PC-9 (cell line): ENCODE measurements around the gene NSL1. TPM values are rescaled to one million over a fixed set of nuclear protein-coding genes. Genes with fewer than 3 reads are reported as not detected.
A peak's percentile ranks its signal among the peaks of the same experiment; 100 is the strongest.

ENCODE experiments used
- BruUV-seq: library from RNA; stranded (reverse); fragments of 400-500 nt; replicated peaks from 2 replicates; lab custom pipeline; 2021; lab: Mats Ljungman, UMichigan
- CTCF ChIA-PET: fragments of 300-600 bp; sonication (Branson Sonifier 250); formaldehyde crosslinking; loops from one replicate; lab custom pipeline; 2022; ENCODE audit warnings: antibody characterized with exemption; lab: Charles Lee
- POLR2A ChIA-PET: fragments of 300-600 bp; sonication (Branson Sonifier 250); formaldehyde crosslinking; loops from one replicate; lab custom pipeline; 2022; ENCODE audit warnings: antibody characterized with exemption; ENCODE audit not compliant: unreplicated experiment; lab: Charles Lee
- DNase-seq, 2 experiments: peaks; one replicate each; pipeline versions ENCODE4 v3.0.0 to v3.0.0-alpha.2; 2015 to 2022; ENCODE audit warnings: mixed read lengths in 1 of 2
- H2AFZ ChIP-seq: fragments of 200-600 bp; sonication (generic); 2 replicates; pipeline ENCODE4 v1.8.1; 2017; ENCODE audit warnings: antibody characterized with exemption
- H3F3A ChIP-seq: fragments of 200-600 bp; sonication (generic); 2 replicates; pipeline ENCODE4 v1.8.1; 2017; ENCODE audit warnings: antibody characterized with exemption, mild to moderate bottlenecking, low read depth; ENCODE audit not compliant: insufficient read depth
- H3K27ac ChIP-seq: fragments of 200-600 bp; sonication (generic); 2 replicates; pipeline ENCODE4 v1.6.1; 2016; ENCODE audit warnings: mixed run types
- H3K27me3 ChIP-seq: fragments of 200-600 bp; sonication (generic); 2 replicates; pipeline ENCODE4 v1.6.1; 2016; ENCODE audit warnings: low read depth, mixed run types; ENCODE audit not compliant: insufficient read depth
- H3K36me3 ChIP-seq: fragments of 200-600 bp; sonication (generic); 2 replicates; pipeline ENCODE4 v1.6.1; 2016; ENCODE audit warnings: low read depth, mixed run types
- H3K4me1 ChIP-seq: fragments of 200-600 bp; sonication (generic); replicated peaks from 2 replicates; pipeline ENCODE4 v1.6.1; 2016; ENCODE audit warnings: mixed run types; ENCODE audit not compliant: insufficient read depth
- H3K4me2 ChIP-seq: fragments of 200-600 bp; sonication (generic); 2 replicates; pipeline ENCODE4 v1.6.1; 2017; ENCODE audit warnings: mixed run types
- H3K4me3 ChIP-seq: fragments of 200-600 bp; sonication (generic); 2 replicates; pipeline ENCODE4 v1.6.1; 2016; ENCODE audit warnings: mixed run types
- H3K79me2 ChIP-seq: fragments of 200-600 bp; sonication (generic); 2 replicates; pipeline ENCODE4 v1.6.1; 2017; ENCODE audit warnings: low read depth, mixed run types
- H3K9me2 ChIP-seq: fragments of 200-600 bp; sonication (generic); 2 replicates; pipeline ENCODE4 v1.8.1; 2017; ENCODE audit warnings: mild to moderate bottlenecking; ENCODE audit not compliant: insufficient read depth
- H3K9me3 ChIP-seq: fragments of 200-600 bp; sonication (generic); 2 replicates; pipeline ENCODE4 v1.8.1; 2016; ENCODE audit warnings: low read depth; ENCODE audit not compliant: insufficient read depth
- H4K20me1 ChIP-seq: fragments of 200-600 bp; sonication (generic); 2 replicates; pipeline ENCODE4 v1.8.1; 2017; ENCODE audit not compliant: insufficient read depth
- EZH2 ChIP-seq: fragments of 200-600 bp; sonication (generic); IDR thresholded peaks from 2 replicates; pipeline ENCODE4 v1.8.0; 2017; ENCODE audit warnings: antibody characterized with exemption, low read depth
- intact Hi-C: fragments of 100-400 bp; cut with micrococcal nuclease; formaldehyde crosslinking; loops from one replicate; pipeline ENCODE4 v1.10.0; 2022; ENCODE audit not compliant: unreplicated experiment
- total RNA-seq: library from RNA; stranded (reverse); gene quantifications from 2 replicates; pipeline ENCODE4 v1.2.3, GENCODE V29; 2021
- TF ChIP-seq, protein P1 (sequence below): fragments of 200-600 bp; sonication (generic); conservative IDR thresholded peaks from 2 replicates; pipeline ENCODE4 v1.6.1; 2017; ENCODE audit warnings: mixed run types, antibody characterized with exemption, mild to moderate bottlenecking, moderate library complexity

NSL1 gene
- total RNA-seq, 1 experiment from 2014 or later: 32.4 TPM

DNA sequence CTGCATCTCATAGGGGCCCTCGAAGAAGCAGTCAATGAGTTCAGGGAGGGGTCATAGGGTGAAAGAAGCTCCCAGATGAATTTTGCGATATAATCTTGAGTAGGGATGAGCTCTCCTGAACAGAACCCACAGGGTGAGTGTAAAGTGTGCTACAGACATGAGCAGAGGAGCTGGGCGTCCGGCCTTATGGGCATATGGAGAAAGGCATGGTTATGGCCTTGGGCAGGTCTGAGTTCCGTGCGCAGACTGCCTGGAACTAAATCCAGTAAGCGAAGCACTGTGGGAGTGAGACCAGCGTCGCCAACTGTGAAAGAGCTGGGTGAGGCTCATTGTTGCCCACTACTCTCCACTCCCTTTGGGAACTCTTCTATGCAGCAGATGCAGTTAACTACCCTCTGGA, 28.7 kb downstream of the NSL1 start:
- Histone ChIP-seq H3K4me2 (no peak overlapping the region), H3K27me3 (no peaks in the 10 kb centered on the region), H2AFZ (no peak overlapping the region), H3K79me2 (no peaks in the 10 kb centered on the region; the same call in 1 of the 2 replicates), H4K20me1 (no peaks in the 10 kb centered on the region), H3K27ac (no peak overlapping the region), H3F3A (no peaks in the 10 kb centered on the region), H3K4me1 (no peaks in the 10 kb centered on the region), H3K9me3 (no peaks in the 10 kb centered on the region), H3K4me3 (no peak overlapping the region), H3K36me3 (no peaks in the 10 kb centered on the region), H3K9me2 (no peaks in the 10 kb centered on the region)
- BruUV-seq: no TSS peak
- TF ChIP-seq, protein P1, sequence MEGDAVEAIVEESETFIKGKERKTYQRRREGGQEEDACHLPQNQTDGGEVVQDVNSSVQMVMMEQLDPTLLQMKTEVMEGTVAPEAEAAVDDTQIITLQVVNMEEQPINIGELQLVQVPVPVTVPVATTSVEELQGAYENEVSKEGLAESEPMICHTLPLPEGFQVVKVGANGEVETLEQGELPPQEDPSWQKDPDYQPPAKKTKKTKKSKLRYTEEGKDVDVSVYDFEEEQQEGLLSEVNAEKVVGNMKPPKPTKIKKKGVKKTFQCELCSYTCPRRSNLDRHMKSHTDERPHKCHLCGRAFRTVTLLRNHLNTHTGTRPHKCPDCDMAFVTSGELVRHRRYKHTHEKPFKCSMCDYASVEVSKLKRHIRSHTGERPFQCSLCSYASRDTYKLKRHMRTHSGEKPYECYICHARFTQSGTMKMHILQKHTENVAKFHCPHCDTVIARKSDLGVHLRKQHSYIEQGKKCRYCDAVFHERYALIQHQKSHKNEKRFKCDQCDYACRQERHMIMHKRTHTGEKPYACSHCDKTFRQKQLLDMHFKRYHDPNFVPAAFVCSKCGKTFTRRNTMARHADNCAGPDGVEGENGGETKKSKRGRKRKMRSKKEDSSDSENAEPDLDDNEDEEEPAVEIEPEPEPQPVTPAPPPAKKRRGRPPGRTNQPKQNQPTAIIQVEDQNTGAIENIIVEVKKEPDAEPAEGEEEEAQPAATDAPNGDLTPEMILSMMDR: no peak
- TF ChIP-seq EZH2: no peak
- intact Hi-C loops: no loop called here
- CTCF ChIA-PET: no interaction called here
- POLR2A ChIA-PET: no interaction called here
- DNase-seq: no peak

- no TSS peak for BruUV-seq
- TF ChIP-seq, protein P1: no peak
- Histone ChIP-seq H3K4me2 (no peak overlapping the region), H3K9me2 (no peaks in the 10 kb centered on the region), H3K4me3 (no peak overlapping the region), H3F3A (no peaks in the 10 kb centered on the region), H3K79me2 (no peaks in the 10 kb centered on the region; the same call in 1 of the 2 replicates), H2AFZ (no peak overlapping the region), H3K27me3 (no peaks in the 10 kb centered on the region), H3K27ac (no peak overlapping the region), H4K20me1 (no peaks in the 10 kb centered on the region), H3K4me1 (no peaks in the 10 kb centered on the region), H3K36me3 (no peaks in the 10 kb centered on the region), H3K9me3 (no peaks in the 10 kb centered on the region)
- intact Hi-C loops: no loop called here
- CTCF ChIA-PET: no interaction called here
- POLR2A ChIA-PET: interaction anchor here (0.6 kb wide), 1 partner anchor 83 kb away, joined by 3 read pairs; no protein-coding TSS in a partner anchor
- no peak for DNase-seq
Observed at GRCh38 chr1:212762234-212762633, 29.3 kb downstream of the NSL1 start.

DNA sequence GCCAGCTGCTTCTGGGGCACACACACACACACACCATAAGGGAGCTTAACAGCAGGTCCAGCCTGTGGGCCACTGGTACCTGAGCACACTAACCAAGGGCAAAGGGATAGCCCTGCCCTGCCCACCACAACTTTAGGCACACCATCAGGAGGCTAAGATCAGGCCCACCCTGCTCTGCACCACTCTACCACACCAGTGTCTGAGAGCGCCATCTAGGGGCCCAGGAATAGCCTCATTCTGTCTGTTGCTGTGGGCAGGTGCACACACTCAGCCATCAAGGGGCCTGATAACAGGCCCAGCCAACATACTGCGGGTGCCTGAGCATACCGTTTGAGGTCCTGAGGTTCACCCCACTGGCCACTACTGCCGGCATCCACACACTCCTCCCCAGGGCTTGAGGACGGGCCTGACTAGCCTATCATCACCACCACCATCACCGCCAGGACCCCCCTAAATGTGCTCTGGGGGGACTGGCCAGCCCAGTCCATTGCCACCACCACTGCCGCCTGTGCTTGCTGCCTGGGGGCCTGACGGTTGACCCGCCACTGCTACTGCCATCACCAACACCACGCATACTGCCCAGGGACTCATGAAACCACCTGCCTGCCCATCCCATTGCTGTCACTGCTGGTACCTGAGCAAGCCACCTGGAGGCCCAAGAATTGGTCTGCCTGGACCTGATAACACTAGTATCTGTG, 31.3 kb downstream of the NSL1 start:
- no peaks in the 10 kb centered on the region for H3K9me3 ChIP-seq
- TF ChIP-seq, protein P1: peak; percentile 37; the same call in 1 of the 2 replicates
- TF ChIP-seq EZH2: no peak
- no peaks in the 10 kb centered on the region for H3K36me3 ChIP-seq
- no peak for DNase-seq
- POLR2A ChIA-PET: no interaction called here
- no peaks in the 10 kb centered on the region for H4K20me1 ChIP-seq
- no peak overlapping the region for H3K4me3 ChIP-seq
- H2AFZ ChIP-seq: no peak overlapping the region
- no peak overlapping the region for H3K27ac ChIP-seq
- H3K4me1 ChIP-seq: no peaks in the 10 kb centered on the region
- CTCF ChIA-PET: no interaction called here
- H3F3A ChIP-seq: no peaks in the 10 kb centered on the region
- H3K4me2 ChIP-seq: no peak overlapping the region
- H3K27me3 ChIP-seq: no peaks in the 10 kb centered on the region
- no peaks in the 10 kb centered on the region; the same call in 1 of the 2 replicates for H3K79me2 ChIP-seq
- H3K9me2 ChIP-seq: no peaks in the 10 kb centered on the region
- no TSS peak for BruUV-seq
- intact Hi-C loops: no loop called here
